HG02981 (cell line): ENCODE measurements around the gene ZDHHC5.
"Not testable (repeated sequence)": the region's sequence is repeated elsewhere in the genome, so short reads cannot be mapped to it uniquely, and the experiment has no call there.

Experiments
- ATAC-seq: cut with Tn5 transposase; IDR thresholded peaks from one replicate; pipeline ENCODE4 v1.9.1; 2021; ENCODE audit warnings: mild to moderate bottlenecking, moderate library complexity; ENCODE audit not compliant: unreplicated experiment

The ZDHHC5 gene

GRCh38 chr11:57643802-57644201 lies 24.1 kb upstream of the ZDHHC5 start:
- ATAC-seq, result no peak

DNA sequence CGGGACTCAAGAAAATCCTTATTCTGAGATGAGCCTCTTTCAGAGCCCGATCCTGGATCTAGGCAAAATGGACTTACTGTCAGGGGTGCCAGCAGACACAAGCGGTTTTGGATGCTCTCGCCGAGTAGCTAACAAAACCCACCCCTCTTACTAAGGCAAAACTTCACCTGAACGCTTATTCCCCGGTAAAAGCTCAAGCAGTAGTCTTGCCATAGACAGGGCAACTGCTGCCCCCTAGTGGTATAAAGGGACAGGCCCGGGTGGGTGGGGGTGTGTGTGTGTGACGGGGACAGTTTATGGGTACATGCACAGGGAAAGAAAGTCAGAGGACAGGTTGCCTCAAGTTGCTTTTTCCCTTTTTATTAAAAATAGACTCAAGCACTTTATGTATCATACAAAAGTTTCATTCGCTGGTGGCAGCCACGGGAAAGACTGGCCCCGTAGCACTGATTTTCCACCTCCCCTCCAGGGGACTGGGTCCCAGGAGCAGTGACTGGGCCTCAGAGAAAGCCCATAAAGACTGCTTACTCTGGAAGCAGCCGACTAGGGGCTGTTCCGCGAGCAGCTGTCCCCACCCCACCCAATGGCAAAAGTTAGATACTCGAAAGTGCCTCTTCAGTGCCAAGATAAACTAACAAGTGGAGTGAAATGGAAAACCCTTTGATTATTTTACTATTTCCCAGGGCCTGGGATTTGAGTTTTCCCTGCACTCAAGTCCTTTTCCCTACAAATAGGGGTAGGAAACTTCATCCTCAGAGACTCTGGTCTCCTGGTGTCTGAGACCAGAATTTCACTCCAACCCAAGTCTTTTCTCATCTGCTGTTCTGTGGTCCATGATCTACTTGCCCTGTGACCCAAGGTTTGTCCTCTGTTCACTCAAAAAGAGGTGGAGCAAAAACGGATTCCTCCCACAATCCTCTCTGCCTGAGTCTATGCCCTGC lies 22.9 kb upstream of the ZDHHC5 start:
- ATAC-seq, result peak; percentile 56

DNA sequence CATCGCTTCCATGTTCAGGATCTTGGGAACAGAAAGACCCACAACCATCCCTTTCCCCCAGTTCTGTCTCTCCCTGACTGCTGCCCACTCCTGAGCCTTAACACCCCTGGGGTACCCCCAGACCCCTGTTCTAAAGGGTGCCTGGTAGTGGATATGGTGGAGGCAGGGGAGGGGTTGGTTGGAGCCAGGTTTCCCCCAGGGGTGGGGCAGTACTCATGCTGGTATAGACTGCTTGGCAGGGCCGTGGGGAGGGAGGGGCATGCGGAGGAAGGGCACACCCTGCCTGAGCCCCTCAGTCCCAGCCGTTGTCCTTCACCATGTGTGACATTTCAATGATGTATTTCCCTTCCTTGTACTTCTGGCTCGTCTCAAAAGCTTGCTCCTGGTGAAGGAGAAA lies 22.2 kb upstream of the ZDHHC5 start:
- no peak for ATAC-seq

DNA sequence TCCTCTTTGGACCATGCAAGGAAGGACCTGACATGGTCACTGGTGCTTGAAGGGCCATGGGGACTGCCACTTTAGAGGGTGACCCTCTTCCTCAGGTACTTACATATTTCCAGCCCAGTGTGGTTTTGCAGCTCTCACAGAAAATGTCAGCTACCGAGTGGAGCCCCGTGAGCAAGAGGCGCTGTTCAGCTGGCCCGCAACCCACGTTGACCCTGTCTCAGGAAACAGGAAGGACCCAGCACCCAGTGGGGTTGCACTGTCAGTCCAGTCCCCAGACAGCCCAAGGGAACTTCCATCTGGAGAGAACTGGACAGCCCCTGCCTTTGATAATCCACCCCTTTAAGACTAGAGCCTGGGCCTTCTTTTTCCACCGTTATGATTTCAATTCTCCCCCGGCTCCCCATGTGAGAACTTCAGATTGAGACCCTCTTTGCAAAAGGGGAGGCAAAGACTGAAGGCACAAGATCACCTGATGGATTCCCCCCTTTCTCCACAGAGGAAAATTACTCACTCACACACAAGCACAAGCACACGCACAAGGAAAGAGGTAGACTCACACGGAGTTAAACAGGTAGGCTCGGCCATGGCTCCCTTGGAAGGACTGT lies 21.6 kb upstream of the ZDHHC5 start:
- ATAC-seq, result no peak

GRCh38 chr11:57646799-57647303 lies 21.1 kb upstream of the ZDHHC5 start:
- no peak for ATAC-seq

DNA sequence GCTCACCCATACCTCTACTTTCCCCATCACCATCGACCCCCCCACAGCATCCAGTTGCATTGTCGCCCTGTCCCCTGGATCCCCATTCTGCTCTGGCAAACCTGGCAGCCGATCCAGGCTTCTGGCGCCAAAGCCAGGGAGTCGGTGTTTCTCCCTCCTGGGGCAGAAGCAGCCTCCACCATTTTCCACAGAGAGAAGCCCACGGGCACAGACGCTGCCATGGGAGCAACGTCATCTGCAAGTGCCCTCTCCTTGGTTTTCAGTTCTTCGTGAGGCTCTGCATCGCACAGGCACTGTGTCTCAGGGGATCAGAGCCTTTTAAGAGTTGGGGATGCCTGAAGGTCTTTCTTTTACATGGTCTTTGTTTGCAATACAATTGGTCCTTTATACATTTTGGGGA lies 20.5 kb upstream of the ZDHHC5 start:
- ATAC-seq, result no peak

DNA sequence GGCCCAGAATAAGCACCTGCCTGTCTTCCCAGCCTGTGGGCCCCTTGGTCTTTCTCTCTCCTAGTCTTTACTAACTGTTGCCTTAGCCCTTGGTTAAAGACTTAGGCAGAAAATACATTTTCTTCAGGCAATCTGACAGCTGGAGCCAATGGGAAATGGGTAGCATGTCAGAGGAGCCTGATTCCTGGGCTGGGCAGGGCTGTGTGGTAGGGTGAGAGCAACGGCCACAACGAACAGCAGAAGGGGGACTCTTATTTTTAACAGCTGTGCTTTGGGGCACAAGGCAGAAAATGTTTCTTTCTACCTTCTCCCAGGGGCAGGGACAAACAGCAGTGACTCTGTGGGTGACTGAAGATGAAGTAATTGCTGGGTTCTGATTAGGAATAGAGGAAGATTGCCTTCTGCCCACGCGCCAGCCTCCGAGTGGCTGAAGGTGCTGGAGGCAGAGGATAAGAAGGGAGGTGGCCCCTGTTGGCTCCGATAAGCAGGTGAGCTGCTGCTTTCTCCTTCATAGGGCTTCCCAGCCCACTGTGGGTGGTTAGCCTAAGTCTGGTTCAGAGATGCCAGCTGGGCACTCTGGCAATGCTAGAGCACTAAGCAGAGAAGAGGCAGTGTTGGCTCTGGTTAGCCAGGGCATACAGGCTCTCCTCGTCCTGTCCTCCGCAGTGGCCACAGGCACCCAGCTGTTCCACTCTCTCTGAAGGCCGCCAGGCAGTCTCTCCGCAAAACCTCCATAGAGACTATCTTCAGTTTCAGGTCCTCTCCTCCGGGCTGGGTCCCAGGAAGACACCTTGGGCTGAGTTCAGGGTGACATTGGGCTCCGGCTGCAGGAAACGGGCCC lies 19.7 kb upstream of the ZDHHC5 start:
- ATAC-seq, result no peak

- no peak for ATAC-seq
Observed at GRCh38 chr11:57648801-57649735, 18.8 kb upstream of the ZDHHC5 start.

GRCh38 chr11:57649826-57650738 lies 17.8 kb upstream of the ZDHHC5 start, which contains the start of gene YPEL4:
Gene YPEL4, minus strand, starts transcription at chr11:57649912. Its CDS starts 2,805 bp downstream, at chr11:57647107.
- ATAC-seq, result no peak

DNA sequence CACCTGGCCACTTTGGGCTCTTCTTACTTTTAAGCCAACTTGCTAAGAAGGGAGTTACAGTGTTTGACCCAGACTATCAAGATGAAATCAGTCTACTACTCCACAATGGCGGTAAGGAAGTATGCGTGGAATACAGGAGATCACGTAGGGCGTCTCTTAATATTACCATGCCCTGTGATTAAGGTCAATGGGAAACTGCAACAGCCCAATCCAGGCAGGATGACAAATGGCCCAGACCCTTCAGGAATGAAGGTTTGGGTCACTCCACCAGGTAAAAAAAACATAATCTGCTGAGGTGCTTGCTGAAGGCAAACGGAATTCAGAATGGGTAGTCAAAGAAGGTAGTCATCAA lies 17.2 kb upstream of the ZDHHC5 start:
- no peak for ATAC-seq

DNA sequence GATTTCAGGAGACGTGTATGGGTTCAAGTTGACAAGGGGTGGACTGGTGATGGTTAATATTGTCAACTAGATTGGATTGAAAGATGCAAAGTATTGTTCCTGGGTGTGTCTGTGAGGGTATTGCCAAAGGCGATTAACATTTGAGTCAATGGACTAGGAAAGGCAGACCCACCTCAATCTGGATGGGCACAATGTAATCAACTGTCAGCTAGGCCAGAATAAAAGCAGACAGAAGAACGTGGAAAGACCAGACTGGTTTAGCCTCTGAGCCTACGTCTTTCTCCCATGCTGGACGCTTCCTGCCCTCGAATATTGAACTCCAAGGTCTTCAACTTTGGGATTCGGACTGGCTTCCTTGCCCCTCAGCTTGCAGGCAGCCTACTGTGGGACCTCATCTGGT lies 16.5 kb upstream of the ZDHHC5 start:
- no peak for ATAC-seq

DNA sequence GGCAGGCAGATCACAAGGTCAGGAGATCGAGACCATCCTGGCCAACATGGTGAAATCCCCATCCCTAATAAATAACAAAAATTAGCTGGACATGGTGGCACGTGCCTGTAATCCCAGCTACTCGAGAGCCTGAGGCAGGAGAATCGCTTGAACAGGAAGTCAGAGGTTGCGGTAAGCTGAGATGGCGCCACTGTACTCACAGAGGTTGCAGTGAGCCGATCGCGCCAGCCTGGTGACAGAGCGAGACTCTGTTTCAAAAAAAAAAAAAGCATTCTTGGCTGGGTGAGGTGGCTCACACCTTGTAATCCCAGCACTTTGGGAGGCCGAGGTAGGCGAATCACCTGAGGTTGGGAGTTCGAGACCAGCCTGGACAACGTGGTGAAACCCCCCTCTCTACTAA lies 15.7 kb upstream of the ZDHHC5 start:
- not testable (repeated sequence) for ATAC-seq

DNA sequence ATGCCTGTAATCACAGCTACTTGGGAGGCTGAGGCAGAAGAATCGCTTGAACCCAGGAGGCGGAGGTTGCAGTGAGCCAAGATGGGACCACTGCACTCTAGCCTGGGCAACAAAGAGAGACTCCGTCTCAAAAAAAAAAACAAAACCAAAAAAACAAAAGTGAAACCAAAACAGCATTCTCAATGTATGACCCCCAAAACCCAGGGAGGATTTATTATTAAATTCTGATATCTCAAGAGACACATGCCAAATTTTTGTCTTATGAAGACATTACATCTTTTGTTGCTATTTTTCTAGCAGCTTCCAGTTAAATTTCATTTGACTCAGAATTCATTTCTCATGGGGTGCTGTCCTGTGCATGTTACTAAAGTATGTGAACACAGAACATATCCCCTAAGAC lies 15.3 kb upstream of the ZDHHC5 start:
- ATAC-seq, result no peak

DNA sequence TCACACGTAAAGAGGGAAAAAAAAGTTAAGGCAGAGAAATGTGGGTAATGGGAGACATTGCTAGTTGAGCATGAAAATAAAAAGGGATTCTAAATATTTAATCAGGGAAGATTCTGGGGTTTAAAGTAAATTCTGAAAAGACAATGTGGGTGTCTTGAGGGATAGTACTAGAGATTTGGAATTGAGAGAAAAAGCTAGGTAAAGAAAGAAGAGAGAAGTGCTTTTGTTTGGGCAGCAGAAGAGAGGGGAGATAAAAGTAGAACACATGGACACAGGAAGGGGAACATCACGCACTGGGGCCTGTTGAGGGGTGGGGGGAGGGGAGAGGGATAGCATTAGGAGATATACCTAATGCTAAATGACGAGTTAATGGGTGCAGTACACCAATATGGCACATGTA lies 14.8 kb upstream of the ZDHHC5 start:
- ATAC-seq, result no peak

DNA sequence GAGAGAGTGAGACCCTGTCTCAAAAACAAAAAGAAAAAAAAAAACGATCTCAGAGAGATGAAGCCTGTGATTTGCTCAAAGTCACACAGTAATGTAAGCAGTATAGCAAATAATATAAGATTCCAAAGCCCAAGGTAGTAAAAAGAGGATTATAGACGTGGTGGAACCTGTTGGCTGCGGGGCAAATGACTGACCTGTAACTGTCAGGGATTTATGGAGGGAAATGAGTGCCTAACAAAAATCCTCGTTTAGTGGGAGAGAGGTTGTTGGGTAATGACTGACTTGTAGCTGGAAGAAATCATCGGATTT lies 11.1 kb upstream of the ZDHHC5 start:
- no peak for ATAC-seq

GRCh38 chr11:57657194-57658022 lies 10.5 kb upstream of the ZDHHC5 start, which contains the start of gene CLP1:
Gene CLP1, plus strand, starts transcription at chr11:57657762. Its CDS starts 1,715 bp downstream, at chr11:57659477.
- ATAC-seq, result peak; percentile 99

GRCh38 chr11:57658023-57658361 lies 9.9 kb upstream of the ZDHHC5 start:
- no peak for ATAC-seq

GRCh38 chr11:57659669-57660068 lies 8.2 kb upstream of the ZDHHC5 start:
- no peak for ATAC-seq
